ENCODE results near the gene MCM10.

- TF ChIP-seq CTCF (IDR thresholded peaks at IDR 0.05; ENCODE audit: low read depth, low read length) (no peak), EZH2phosphoT487 (IDR thresholded peaks at IDR 0.05; ENCODE audit: low read depth) (no peak)
Measured at GRCh38 chr10:13223241-13223640, 61.9 kb downstream of the MCM10 start.
